ENCODE data around the gene OR10V1.
"Not testable (repeated sequence)": the region's sequence is repeated elsewhere in the genome, so short reads cannot be mapped to it uniquely, and the experiment has no call there.

OR10V1 gene

DNA sequence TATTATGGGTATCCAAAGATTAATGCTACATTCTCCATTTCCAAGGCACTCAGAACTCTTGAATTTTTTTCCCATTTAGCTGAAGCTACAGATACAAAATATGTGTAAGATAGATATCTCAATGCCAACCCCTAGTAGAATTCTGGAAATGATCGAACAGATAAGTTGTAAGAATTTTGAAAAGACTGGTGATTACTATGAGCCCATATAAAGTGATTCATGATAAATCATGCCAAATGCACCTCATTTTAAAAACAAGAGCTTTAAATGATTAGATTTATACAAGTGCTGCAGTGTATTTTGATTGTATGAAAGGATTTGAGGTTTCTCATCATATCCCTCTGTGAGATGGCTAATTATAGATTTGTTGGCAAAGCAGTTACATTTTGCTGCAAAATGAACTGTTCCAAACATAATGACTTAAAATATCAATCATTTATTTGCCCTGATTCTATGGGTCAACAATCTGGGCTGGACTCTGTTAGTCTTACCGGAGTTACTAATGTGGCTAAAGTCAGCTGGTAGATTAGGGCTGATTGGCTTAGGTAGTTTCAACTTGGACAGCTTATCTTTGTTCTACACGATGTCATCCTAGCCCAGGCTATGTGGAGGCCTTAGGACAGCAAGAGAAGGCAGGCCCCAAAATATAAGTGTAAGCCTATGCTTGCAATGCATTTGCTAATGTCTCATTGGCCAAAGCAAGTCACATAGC, 3.4 kb downstream of the OR10V1 start:
- DNase-seq: no peak

DNA sequence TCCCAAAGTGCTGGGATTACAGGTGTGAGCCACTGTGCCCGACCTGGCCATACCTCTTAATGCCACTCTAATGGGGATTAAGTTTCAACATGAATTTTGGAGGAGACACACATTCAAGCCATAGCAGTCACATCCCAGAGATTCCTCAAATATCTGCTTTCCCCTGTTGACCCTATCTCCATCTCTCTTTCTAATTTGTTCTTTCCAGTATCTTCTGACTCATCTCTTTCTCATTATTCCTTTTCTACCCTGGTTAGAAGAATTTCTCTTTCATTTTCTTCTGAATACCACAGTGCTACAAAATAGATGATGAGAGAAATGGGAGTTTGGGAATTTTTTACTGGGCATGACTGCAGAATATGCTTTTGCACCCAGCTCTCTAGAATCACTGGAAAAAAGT, 5.1 kb downstream of the OR10V1 start:
- DNase-seq: no peak

DNA sequence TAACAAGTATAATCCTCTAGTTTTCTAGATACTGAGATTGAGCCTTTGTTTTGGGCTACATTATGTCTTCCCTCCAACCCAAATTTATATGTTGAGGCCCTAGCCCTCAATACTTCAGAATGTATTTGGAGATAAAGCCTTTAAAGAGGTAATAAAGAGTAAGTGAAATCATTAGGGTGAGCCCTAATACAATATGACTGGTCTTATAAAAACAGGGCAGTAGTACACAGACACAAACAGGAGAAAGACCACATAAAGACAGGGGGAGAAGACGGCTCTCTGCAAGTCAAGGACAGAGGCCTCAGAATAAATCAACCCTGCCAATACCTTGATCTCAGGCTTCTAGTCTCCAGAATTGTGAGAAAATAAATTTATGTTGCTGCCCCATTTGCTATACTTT, 6.3 kb downstream of the OR10V1 start:
- DNase-seq: no peak

DNA sequence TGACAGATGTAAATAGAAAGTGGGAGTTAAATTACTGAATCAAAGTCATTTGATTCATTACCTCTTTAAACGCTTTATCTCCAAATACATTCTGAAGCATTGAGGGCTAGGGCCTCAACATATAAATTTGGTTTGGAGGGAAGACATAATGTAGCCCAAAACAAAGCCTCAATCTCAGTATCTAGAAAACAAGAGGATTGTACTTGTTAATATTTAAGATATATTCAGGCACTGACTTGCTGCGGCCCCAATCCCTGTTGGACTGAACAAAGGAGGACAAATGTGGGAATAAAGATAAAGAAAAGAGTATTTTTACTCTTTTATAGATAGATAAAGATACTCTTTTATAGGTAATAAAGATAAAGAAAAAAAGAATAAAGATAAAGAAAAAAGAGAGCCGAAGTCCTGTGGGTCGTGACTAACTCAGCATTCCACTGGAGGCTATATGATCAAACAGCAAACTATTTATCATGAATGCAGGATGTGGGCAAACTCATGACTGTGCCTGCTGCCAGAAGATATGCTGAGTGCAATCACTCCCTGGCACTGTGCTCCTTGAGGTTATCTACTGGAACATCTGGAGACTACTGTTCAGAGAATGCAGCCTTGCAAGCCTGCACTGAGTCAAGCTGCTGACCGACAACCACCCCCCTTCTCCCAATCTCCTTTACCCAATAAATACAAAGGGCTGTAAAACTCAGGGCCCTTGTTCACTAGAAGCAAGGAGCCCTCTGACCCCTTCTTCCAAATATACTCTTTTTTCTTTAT, 6.9 kb downstream of the OR10V1 start:
- no peak for DNase-seq

DNA sequence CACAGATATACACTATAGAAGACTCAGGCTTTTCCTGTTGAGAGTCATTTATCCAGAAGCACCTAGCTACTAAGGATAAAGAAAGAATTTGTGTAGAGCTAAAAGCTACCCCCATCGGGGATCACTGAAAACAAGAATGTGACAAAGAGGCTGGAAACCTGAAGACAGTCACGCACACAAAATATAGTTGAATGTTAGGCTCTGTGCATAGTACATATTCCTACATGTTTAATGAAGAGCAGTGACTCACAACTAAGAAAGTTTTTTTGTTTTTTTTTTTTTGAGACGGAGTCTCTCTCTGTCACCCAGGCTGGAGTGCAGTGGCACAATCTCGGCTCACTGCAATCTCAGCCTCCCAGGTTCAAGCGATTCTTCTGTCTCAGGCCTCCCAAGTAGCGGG, 8.4 kb downstream of the OR10V1 start:
- no peak for DNase-seq

DNA sequence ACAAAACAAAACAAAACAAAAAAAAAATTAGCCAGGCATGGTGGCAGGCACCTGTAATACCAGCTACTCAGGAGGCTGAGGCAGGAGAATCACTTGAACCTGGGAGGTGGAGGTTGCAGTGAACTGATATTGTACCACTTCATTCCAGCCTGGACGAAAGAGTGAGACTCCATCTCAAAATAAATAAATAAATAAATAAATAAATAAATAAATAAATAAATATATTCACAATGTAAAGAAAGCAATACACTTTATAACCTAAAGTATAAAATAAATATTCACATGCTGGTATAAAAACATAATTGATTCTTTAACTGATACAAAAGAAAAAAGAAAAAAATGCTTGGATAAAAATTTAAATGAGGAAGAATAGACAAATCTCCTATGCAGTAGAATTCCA, 10.1 kb downstream of the OR10V1 start:
- not testable (repeated sequence) for DNase-seq

DNA sequence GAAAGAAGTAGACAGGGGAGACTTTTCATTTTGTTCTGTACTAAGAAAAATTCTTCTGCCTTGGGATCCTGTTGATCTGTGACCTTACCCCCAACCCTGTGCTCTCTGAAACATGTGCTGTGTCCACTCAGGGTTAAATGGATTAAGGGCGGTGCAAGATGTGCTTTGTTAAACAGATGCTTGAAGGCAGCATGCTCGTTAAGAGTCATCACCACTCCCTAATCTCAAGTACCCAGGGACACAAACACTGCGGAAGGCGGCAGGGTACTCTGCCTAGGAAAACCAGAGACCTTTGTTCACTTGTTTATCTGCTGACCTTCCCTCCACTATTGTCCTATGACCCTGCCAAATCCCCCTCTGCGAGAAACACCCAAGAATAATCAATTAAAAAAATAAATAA, 13.5 kb downstream of the OR10V1 start:
- not testable (repeated sequence) for DNase-seq

DNA sequence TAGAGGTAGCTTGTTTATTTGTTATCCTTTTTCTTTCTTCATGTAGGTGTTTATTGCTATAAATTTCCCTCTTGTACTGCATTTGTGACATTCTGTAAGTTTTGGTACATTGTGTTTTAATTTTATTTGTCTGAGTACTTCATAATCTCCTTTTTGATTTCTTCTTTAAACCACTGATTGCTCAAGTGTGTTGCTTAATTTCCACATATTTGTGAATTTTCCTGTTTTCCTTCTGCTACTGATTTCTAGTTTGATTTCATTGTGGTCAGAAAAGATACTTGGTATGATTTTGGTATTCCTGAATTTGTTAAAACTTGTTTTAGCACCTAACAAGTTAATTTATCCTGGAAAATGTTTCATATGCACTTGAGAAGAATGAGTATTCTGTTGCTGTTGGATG, 15.1 kb downstream of the OR10V1 start:
- no peak for DNase-seq

DNA sequence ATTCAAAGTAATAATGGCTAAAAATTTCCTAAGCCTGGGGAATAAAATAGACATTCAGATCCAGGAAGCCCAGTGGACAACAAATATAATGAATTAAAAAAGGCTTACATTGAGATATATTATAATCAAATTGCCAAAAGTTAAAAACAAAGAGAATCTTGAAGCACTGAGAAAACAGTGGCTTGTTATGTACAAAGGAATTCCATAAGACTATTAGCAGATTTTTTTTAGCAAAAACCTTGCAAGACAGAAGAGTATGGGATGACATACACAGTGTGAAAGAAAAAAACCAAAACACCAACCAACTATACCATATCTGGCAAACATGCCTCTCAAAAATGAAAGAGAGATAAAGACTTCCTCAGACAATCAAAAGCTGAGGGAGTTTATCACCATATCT, 20.7 kb downstream of the OR10V1 start:
- no peak for DNase-seq

DNA sequence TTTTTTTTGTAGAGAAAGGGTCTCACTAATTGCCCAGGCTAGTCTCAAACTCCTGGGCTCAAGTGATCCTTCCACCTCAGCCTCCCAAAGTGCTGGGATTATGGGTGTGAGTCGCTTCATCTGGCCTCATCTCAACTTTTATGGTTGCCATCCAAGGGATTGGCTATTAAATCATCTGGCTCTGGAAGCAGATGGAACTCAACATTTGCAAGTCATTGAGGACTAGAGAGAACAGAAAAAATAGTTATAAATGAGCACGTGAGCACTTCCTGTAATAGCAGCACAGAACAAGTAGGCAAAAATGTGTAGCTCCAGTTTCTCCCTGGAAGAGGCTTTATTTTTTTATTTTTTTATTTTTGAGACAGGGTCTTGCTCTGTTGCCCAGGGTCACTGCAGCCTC, 22.5 kb downstream of the OR10V1 start:
- DNase-seq: no peak

DNA sequence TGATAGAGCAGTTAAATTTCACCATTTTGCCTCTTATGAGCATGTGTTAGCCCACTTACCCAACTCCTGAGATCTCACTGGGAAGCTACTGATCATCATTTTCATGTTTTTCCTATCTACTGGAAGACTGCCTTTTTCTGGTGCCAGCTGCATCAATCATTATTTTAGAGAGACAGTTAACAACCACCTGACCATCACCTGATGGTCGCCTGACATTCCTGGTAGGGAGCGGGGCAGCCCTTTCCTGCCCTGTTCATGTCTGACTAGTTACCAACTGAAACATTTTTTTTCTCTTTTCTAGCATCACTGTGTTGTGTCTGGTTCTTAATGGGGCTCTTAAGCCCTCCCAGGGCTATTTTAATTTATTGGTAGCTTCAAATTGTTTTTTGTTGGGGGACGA, 24.6 kb downstream of the OR10V1 start:
- DNase-seq: no peak

GRCh38 chr11:59681260-59681725, 32.4 kb downstream of the OR10V1 start:
- not testable (repeated sequence) for DNase-seq

DNA sequence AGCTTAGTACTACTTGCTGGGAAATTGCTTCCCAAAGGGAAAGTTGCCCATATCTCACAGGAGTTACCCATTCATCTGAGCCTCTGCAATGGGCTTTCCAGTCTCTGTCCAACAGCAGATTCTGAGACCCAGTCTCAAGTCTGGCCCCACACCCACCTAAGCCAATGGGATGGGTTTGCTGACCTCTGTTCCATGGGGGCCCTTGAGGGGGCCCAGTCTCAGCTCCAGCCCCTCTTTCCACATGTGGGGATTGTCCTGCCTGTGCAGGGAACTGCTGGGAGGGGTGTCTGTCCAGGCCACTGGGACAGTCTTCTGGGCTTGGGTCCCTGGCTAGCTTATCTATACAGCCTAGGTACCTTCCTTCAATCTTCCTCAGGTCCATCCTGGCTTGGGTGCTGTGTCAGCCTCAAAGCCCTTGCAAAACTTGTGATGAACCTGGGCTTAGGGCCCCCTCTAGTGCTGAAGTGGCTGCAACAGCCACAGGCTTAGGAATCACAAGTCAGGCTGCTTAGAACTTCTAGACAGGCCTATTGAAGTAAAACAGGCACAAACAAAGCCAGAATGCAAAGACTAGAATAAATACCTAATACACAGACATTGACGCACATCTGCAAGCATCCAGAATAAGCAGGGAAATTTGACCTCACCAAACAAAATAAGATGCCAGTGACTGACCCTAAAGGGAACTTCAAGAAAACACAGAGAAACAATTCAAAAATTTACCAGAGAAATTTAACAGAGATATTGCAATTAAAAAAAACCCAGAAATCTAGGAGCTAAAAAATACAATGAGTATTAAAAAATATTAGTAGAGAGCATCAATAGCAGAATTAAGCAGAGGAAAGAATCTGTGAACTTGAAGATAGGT, 33.1 kb downstream of the OR10V1 start:
- peak in 14 of 58 donors; percentile 0 to 35 (median 4) for DNase-seq

GRCh38 chr11:59679347-59679746, 34.3 kb downstream of the OR10V1 start:
- no peak for DNase-seq

- DNase-seq: no peak
Observed at GRCh38 chr11:59678813-59679165, 34.9 kb downstream of the OR10V1 start.

- DNase-seq: no peak
Observed at GRCh38 chr11:59678118-59678812, 35.4 kb downstream of the OR10V1 start.

DNA sequence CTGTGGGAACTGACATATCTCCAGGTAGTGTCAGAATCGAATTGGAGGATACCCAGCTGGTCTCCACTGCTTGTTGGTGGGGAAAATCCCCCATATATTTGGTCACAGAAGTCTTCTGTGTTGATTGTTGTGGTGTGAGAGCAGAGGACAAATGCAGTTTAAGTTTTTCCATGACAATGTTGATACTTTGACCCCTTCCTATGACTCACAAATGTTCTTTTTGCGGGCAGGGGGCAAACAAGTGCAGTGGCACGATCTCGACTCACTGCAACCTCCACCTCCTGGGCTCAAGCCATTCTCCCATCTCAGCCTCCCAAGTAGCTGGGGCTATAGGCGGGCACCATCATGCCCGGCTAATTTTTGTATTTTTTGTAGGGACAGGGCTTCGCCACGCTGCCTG, 37.4 kb downstream of the OR10V1 start:
- DNase-seq: no peak

DNA sequence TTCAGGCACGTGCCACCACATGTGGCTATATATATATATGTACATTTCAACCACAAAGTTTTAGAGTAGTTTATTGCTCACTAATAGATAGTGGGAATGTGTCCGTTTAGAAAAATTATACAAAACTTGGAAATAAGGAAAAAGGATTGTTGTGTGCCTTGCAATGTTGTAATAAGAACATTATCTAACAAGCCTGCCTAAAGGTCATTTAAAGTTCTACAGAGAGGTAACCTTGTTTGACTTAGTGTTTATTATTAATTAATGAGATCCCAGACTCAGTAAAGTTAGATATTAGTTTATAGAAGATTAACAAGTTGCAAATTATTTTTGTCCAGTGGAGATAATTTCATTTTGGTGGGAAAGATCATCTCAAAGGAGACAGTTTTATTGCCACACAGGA, 39.4 kb downstream of the OR10V1 start:
- DNase-seq: no peak

GRCh38 chr11:59673291-59673690, 40.4 kb downstream of the OR10V1 start:
- no peak for DNase-seq

DNA sequence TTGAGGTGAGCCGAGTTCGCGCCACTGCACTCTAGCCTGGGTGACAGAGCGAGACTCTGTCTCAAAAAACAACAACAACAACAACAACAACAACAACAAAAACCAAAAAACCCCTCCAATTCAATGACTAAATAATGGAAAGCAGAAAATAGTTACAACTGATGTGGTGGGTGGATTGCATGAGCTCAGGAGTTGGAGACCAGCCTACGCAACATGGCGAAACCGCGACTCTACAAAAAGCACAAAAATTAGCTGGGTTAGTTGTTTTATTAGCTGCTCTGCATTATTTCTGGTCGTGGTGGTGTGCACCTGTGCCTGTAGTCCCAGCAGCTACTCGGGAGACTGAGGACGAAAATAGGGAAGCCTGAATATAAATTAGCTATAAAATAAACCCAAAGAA, 42.2 kb downstream of the OR10V1 start:
- no peak for DNase-seq

DNA sequence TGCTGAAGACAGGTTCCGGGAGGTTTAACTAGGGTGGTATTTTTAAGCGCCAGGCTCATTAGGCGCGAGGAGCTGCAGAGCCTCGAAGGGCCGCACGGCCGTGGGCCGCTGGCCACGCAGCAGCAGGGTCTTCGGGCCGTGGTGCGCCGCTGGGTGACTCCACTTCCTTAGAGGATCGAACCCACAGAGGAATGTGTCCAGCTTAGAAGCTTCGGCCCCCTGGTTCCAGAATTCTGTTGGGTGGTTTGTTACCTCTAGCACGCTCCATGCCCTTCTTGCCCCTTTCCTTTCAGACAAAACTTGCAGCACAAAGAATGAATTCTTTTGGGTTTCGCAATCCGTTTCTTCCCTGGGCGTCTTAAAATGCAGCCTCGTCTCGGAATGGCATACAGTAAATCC, 44.0 kb downstream of the OR10V1 start:
- peak in 39 of 58 donors; percentile 13 to 73 (median 49) for DNase-seq

Measured in anterior cingulate cortex (tissue), 58 donors.